ENCODE data around the gene CHCHD3.

The CHCHD3 gene

GRCh38 chr7:133081599-133082389 lies at the start of gene CHCHD3:
Gene CHCHD3 (minus strand): TSS chr7:133082090. CDS start chr7:133081937, 153 bp downstream.
- no peak for TF ChIP-seq CTCF (IDR thresholded peaks at IDR 0.05; ENCODE audit: insufficient read depth, low read depth, low read length, missing control alignments)
- DNase-seq (ENCODE audit: low read depth), result peak; percentile 97

GRCh38 chr7:133130166-133130565 lies 48.3 kb upstream of the CHCHD3 start:
- no peak for TF ChIP-seq CTCF (IDR thresholded peaks at IDR 0.05; ENCODE audit: insufficient read depth, low read depth, low read length, missing control alignments)
- DNase-seq (ENCODE audit: low read depth), result no peak
- H3K4me3 ChIP-seq (ENCODE audit: low read depth, low read length), result no peak overlapping the region

More at GRCh38 chr7:133081599-133082389, at the start of gene CHCHD3:
- peak within 1 kb of the TSS; percentile 80 for H3K4me3 ChIP-seq (ENCODE audit: low read depth, low read length)

- no peak overlapping the region for H3K4me3 ChIP-seq (ENCODE audit: low read depth, low read length)
- DNase-seq (ENCODE audit: low read depth), result no peak
- TF ChIP-seq CTCF (IDR thresholded peaks at IDR 0.05; ENCODE audit: insufficient read depth, low read depth, low read length, missing control alignments), result no peak
Measured at GRCh38 chr7:133126422-133126821, 44.5 kb upstream of the CHCHD3 start.

- DNase-seq (ENCODE audit: low read depth), result no peak
- no peak for TF ChIP-seq CTCF (IDR thresholded peaks at IDR 0.05; ENCODE audit: insufficient read depth, low read depth, low read length, missing control alignments)
- H3K4me3 ChIP-seq (ENCODE audit: low read depth, low read length), result no peak overlapping the region
Measured at GRCh38 chr7:133124974-133125373, 43.1 kb upstream of the CHCHD3 start.

GRCh38 chr7:133121175-133121844 lies 39.4 kb upstream of the CHCHD3 start:
- H3K4me3 ChIP-seq (ENCODE audit: low read depth, low read length), result no peak overlapping the region
- DNase-seq (ENCODE audit: low read depth), result no peak
- no peak for TF ChIP-seq CTCF (IDR thresholded peaks at IDR 0.05; ENCODE audit: insufficient read depth, low read depth, low read length, missing control alignments)

- no peak for TF ChIP-seq CTCF (IDR thresholded peaks at IDR 0.05; ENCODE audit: insufficient read depth, low read depth, low read length, missing control alignments)
- DNase-seq (ENCODE audit: low read depth), result no peak
- no peak overlapping the region for H3K4me3 ChIP-seq (ENCODE audit: low read depth, low read length)
Measured at GRCh38 chr7:133119067-133119466, 37.2 kb upstream of the CHCHD3 start.
